GM21619 (cell line): ENCODE results near the gene CLNK.

ENCODE experiments used
- ATAC-seq: cut with Tn5 transposase; IDR thresholded peaks from one replicate; pipeline ENCODE4 v1.9.1; 2021; ENCODE audit not compliant: unreplicated experiment

The CLNK gene

DNA sequence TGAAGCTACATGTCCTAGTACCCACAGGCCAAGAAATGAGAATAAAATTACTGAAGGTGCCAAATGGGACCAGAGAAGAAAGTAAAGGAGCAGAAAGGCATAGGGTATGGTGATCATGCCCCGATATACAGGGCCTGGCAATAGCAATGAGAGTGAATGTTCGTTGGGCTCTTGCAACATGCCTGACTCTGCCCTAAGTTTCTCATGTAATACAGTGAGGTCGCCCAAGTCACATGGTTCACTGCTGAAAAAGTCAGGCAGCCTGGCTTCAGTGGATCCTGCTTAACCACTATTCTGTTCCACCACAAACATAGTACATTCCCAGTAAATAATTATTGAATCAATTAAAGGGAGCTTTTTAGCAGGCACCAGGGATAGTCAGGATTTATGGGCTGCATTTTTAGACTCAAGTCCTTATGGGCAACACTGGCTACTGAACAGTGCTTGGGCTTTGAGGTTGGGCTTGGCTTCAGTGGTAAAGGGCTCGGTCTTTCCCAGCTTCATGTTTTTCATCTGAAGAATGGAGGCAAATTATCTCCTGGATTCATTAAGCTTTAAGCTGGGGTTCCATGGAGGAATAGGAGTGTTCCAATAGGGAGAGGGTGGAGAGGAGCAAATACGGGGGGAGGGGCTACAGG lies 160.3 kb downstream of the CLNK start:
- no peak for ATAC-seq

DNA sequence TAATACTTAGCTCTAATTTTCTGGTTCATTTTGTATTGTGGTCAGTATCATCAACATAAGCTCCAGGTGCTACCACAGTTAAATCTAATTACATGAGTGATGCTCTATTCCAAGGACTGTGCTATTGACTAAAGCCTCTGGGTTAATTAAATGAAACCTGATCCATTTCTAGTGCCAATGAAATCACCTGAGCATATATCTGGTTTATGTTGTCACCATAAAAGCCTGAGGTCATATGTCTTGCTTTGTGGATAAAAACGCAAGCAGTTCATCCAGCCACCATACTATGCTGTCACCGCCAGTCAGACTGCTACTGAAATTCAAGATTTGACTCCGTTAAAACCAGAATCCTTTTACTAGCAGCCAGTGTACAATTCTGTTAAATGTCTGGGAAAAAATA lies 163.1 kb downstream of the CLNK start:
- no peak for ATAC-seq

GRCh38 chr4:10509733-10510132 lies 174.8 kb downstream of the CLNK start:
- ATAC-seq = no peak

GRCh38 chr4:10506077-10506476 lies 178.5 kb downstream of the CLNK start:
- no peak for ATAC-seq

GRCh38 chr4:10504570-10505179 lies 179.9 kb downstream of the CLNK start:
- ATAC-seq = no peak

- ATAC-seq = no peak
These were observed 181.9 kb downstream of the CLNK start for GRCh38 chr4:10502717-10503116.

GRCh38 chr4:10500776-10501175 lies 183.8 kb downstream of the CLNK start:
- ATAC-seq = no peak

- no peak for ATAC-seq
These were observed 188.4 kb downstream of the CLNK start for GRCh38 chr4:10496200-10496599.

GRCh38 chr4:10495651-10496050 lies 188.9 kb downstream of the CLNK start:
- ATAC-seq = no peak

DNA sequence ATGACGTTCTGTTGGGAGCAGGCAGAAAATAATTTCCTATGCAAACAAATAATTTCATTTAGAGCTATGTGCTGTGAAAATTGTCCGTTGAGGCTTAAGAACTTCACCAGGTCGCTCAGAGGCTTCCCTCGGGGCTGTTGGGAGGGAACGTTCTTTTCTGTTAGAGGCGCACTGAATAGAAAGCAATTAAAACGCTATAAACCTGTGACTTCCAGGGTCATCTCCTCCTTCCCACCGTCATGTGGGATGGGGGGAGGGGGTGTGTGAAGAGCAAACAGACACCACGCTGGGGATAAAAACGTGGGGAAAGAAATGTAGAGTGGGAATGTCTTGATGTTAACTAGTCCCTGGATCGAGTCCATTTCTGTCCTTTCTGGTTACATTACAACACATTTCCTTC lies 192.1 kb downstream of the CLNK start:
- ATAC-seq = no peak

- no peak for ATAC-seq
These were observed 193.2 kb downstream of the CLNK start for GRCh38 chr4:10491401-10491800.

GRCh38 chr4:10490996-10491395 lies 193.6 kb downstream of the CLNK start:
- no peak for ATAC-seq

GRCh38 chr4:10482913-10483312 lies 201.7 kb downstream of the CLNK start:
- ATAC-seq = no peak

GRCh38 chr4:10480616-10481015 lies 204.0 kb downstream of the CLNK start:
- ATAC-seq = no peak

DNA sequence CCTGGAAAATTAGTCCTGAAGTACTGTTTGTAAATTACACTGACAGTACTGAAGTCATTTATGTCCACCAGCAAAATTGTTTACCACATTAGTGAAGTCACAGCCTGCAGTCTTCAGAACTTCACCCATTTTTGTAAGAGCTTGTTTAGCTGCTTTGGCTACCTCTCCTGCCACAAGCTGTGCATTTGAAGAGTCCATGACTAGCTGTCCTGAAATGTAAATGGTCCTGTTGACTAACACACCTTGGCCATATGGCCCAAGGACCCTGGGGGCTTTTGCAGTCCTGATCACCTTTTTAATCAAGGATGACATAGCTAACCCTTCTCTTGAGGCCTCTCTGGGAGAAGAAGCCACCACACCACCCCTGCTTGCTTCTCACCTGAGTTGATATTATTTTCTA lies 205.9 kb downstream of the CLNK start:
- ATAC-seq = no peak

DNA sequence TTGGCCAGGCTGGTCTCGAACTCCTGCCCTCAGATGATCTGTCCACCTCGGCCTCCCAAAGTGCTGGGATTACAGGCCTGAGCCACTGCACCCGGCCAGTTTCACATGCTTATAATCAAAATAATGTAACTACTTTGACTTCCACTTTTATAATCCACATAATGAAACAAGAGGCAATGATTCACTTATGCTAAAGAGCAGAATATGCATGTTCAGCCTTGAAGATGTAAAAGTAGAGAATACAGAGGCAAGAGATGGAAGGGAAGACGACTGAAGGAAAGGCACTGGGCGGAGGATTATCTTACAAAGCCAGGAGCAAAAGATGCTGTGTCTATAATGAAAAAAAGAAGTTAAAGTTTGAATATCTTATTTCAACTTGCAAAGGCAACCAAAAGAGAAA lies 214.1 kb downstream of the CLNK start:
- no peak for ATAC-seq

GRCh38 chr4:10466161-10466560 lies 218.4 kb downstream of the CLNK start:
- ATAC-seq = no peak

DNA sequence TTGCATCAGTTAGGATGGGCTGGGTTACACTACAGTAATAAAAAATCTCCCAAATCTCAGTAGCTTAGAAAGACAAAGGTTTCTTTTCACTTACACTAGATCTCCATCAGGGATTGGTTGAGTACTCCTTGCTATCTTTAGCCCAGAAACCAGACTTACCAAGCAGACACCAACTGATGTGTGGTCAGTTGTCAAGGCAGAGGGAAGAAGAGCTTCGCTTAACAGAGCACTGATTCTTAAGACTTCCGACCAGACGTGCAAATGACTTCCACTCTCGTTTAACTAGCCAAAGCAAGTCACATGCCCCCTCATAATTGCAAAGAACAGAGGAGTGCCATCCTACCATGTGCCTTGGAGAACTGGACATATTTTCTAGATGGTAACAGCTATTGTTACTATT lies 221.7 kb downstream of the CLNK start:
- ATAC-seq = no peak

DNA sequence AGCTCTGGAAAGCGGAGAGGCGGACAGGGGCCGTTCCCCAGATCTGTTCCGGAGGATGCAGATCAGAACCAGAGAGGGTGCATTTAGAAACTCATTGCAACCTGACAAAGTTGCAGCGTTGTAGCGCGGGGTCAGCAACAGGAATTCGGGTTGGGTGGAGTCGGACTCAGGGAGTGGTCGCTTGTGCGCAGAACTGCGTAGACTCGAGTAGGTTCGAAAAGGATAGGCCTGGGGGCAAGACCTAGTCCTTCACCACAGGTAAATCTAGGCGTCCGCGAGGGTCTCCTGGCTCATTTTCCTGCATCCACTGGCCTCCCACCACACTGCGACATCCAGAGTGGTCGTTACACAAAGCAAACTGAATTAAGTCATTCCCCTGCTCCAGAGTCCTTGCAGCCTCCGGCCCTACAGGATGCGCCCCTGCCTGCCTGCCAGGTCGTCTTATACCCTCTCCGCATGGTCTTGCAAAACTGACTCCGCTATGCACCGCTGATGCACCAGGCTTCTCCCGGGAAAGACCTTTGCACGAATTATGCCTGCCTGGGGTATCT lies 222.6 kb downstream of the CLNK start:
- no peak for ATAC-seq

GRCh38 chr4:10461091-10461849 lies 223.3 kb downstream of the CLNK start:
- peak; percentile 58 for ATAC-seq

- no peak for ATAC-seq
These were observed 224.1 kb downstream of the CLNK start for GRCh38 chr4:10460313-10461047.
